MCF 10A (cell line): ENCODE measurements around the gene DGCR2. TPM values are rescaled to one million over a fixed set of nuclear protein-coding genes. Genes with fewer than 3 reads are reported as not detected.

ENCODE experiments used
- BruUV-seq: library from RNA; stranded (reverse); fragments of 400-500 nt; replicated peaks from 2 replicates; lab custom pipeline; 2021; lab: Mats Ljungman, UMichigan
- CTCF ChIA-PET: fragments of 300-600 bp; sonication (Branson Sonifier 250); formaldehyde crosslinking; extraction: SDS; loops from one replicate; lab custom pipeline; 2021; ENCODE audit warnings: antibody characterized with exemption, inconsistent platforms; lab: Yijun Ruan, JAX
- POLR2A ChIA-PET: fragments of 300-600, 350-650 bp; sonication (Branson Sonifier 250); formaldehyde crosslinking; extraction: SDS; loops from one replicate; lab custom pipeline; 2020; ENCODE audit warnings: antibody characterized with exemption, inconsistent platforms; lab: Yijun Ruan, JAX
- DNase-seq: peaks from one replicate; pipeline ENCODE4 v3.0.0-alpha.2; 2018; ENCODE audit not compliant: unreplicated experiment
- H3K27ac Mint-ChIP-seq: one replicate; pipeline ENCODE4 v1.8.0; 2022; ENCODE audit warnings: mild to moderate bottlenecking, low read depth, mixed read lengths; ENCODE audit not compliant: unreplicated experiment
- H3K27me3 Mint-ChIP-seq: one replicate; pipeline ENCODE4 v1.8.0; 2022; ENCODE audit warnings: mixed read lengths; ENCODE audit not compliant: insufficient read depth, unreplicated experiment
- H3K36me3 Mint-ChIP-seq: one replicate; pipeline ENCODE4 v1.8.0; 2022; ENCODE audit warnings: mild to moderate bottlenecking, moderate library complexity, mixed read lengths; ENCODE audit not compliant: insufficient read depth, unreplicated experiment
- H3K4me1 Mint-ChIP-seq: one replicate; pipeline ENCODE4 v1.8.0; 2022; ENCODE audit warnings: mixed read lengths; ENCODE audit not compliant: insufficient read depth, unreplicated experiment
- H3K4me3 Mint-ChIP-seq: one replicate; pipeline ENCODE4 v1.8.0; 2022; ENCODE audit warnings: mild to moderate bottlenecking, moderate library complexity, mixed read lengths; ENCODE audit not compliant: unreplicated experiment
- H3K9me3 Mint-ChIP-seq: one replicate; pipeline ENCODE4 v1.8.0; 2022; ENCODE audit warnings: mixed read lengths; ENCODE audit not compliant: unreplicated experiment
- intact Hi-C: fragments of 100-400 bp; cut with micrococcal nuclease; formaldehyde crosslinking; loops from 2 replicates; pipeline ENCODE4 v1.14.1; 2022
- total RNA-seq: library from RNA; stranded (reverse); gene quantifications from 2 replicates; pipeline ENCODE4 v1.2.3, GENCODE V29; 2022
- TF ChIP-seq, protein P1 (sequence below): fragments of 200-600 bp; IDR thresholded peaks from one replicate; pipeline ENCODE4 v1.8.0; 2022; ENCODE audit warnings: antibody characterized with exemption, mild to moderate bottlenecking; ENCODE audit not compliant: unreplicated experiment

The DGCR2 gene
- total RNA-seq, 1 experiment from 2014 or later: 41.2 TPM

DNA sequence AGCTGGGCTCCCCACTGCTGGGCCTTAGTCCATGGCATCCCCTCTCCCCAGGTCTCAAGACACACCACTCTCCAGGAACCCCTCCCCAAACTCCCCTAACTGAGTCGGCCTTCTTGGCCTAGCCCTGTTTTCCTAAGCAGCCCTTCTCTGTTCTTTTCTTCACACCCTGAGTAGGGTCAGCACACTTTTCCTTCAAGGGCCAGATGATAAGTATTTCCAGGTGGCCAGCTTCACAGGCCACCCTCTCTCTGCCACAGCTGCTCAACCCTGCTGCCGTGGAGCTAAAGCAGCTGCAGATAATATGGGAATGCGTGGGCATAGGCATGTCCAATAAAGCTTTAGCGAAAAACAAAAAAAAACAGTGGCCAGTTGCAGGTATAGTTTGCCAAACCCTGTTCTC is 24.1 kb downstream of the DGCR2 start:
- peaks cover 10% of the 10 kb centered on the region for H3K4me1 Mint-ChIP-seq
- POLR2A ChIA-PET: interaction anchor here (0.6 to 2.0 kb wide), 7 partner anchors 8 to 1158 kb away, joined by 3 to 8 read pairs (median 6); partner anchors contain the start of genes DGCR2 and SLC25A1
- no peaks in the 10 kb centered on the region for H3K27me3 Mint-ChIP-seq
- no TSS peak for BruUV-seq
- H3K4me3 Mint-ChIP-seq: no peak overlapping the region
- peaks cover 38% of the 10 kb centered on the region for H3K36me3 Mint-ChIP-seq
- no peak for DNase-seq
- no peaks in the 10 kb centered on the region for H3K9me3 Mint-ChIP-seq
- CTCF ChIA-PET: interaction anchor here (0.7 to 1.4 kb wide), 4 partner anchors 13 to 32 kb away, joined by 3 to 4 read pairs (median 3); no protein-coding TSS in a partner anchor
- H3K27ac Mint-ChIP-seq: peak overlapping the region; percentile 77
- TF ChIP-seq, protein P1, sequence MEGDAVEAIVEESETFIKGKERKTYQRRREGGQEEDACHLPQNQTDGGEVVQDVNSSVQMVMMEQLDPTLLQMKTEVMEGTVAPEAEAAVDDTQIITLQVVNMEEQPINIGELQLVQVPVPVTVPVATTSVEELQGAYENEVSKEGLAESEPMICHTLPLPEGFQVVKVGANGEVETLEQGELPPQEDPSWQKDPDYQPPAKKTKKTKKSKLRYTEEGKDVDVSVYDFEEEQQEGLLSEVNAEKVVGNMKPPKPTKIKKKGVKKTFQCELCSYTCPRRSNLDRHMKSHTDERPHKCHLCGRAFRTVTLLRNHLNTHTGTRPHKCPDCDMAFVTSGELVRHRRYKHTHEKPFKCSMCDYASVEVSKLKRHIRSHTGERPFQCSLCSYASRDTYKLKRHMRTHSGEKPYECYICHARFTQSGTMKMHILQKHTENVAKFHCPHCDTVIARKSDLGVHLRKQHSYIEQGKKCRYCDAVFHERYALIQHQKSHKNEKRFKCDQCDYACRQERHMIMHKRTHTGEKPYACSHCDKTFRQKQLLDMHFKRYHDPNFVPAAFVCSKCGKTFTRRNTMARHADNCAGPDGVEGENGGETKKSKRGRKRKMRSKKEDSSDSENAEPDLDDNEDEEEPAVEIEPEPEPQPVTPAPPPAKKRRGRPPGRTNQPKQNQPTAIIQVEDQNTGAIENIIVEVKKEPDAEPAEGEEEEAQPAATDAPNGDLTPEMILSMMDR: no peak
- intact Hi-C loops: no loop called here

- Mint-ChIP-seq H3K4me1 (peaks cover 10% of the 10 kb centered on the region), H3K9me3 (no peaks in the 10 kb centered on the region), H3K27me3 (no peaks in the 10 kb centered on the region), H3K27ac (peak overlapping the region; percentile 13), H3K36me3 (peaks cover 41% of the 10 kb centered on the region), H3K4me3 (no peak overlapping the region)
- BruUV-seq: no TSS peak
- intact Hi-C loops: no loop called here
- DNase-seq: no peak
- ChIA-PET POLR2A (interaction anchor here (0.8 to 2.0 kb wide), 3 partner anchors 8 to 15 kb away, joined by 3 to 6 read pairs (median 4); no protein-coding TSS in a partner anchor), CTCF (interaction anchor here (0.5 to 1.4 kb wide), 5 partner anchors 9 to 54 kb away, joined by 3 to 4 read pairs (median 3); no protein-coding TSS in a partner anchor)
- TF ChIP-seq, protein P1: no peak
These were observed 24.7 kb downstream of the DGCR2 start for GRCh38 chr22:19097518-19097917.

- Mint-ChIP-seq H3K27ac (peak overlapping the region; percentile 13), H3K4me1 (peaks cover 10% of the 10 kb centered on the region), H3K4me3 (no peak overlapping the region), H3K36me3 (peaks cover 39% of the 10 kb centered on the region), H3K27me3 (no peaks in the 10 kb centered on the region), H3K9me3 (no peaks in the 10 kb centered on the region)
- DNase-seq: no peak
- CTCF ChIA-PET: interaction anchor here (0.6 to 0.7 kb wide), 2 partner anchors 11 to 86 kb away, joined by 3 to 4 read pairs; no protein-coding TSS in a partner anchor
- POLR2A ChIA-PET: no interaction called here
- BruUV-seq: no TSS peak
- intact Hi-C loops: no loop called here
- TF ChIP-seq, protein P1: no peak
These were observed 25.7 kb downstream of the DGCR2 start for GRCh38 chr22:19096555-19096954.

- Mint-ChIP-seq H3K9me3 (no peaks in the 10 kb centered on the region), H3K36me3 (peaks cover 36% of the 10 kb centered on the region), H3K4me3 (no peak overlapping the region), H3K27me3 (no peaks in the 10 kb centered on the region), H3K4me1 (peaks cover 10% of the 10 kb centered on the region), H3K27ac (no peak overlapping the region)
- CTCF ChIA-PET: no interaction called here
- intact Hi-C loops: no loop called here
- POLR2A ChIA-PET: interaction anchor here (0.6 kb wide), 1 partner anchor 18 kb away, joined by 3 read pairs; no protein-coding TSS in a partner anchor
- TF ChIP-seq, protein P1: no peak
- BruUV-seq: no TSS peak
- no peak for DNase-seq
These were observed 27.7 kb downstream of the DGCR2 start for GRCh38 chr22:19094393-19094997.
